Ecto neural progenitor cell (in vitro differentiated cells): Measurements from ENCODE around the gene TINAG.
"Not testable (repeated sequence)": the region's sequence is repeated elsewhere in the genome, so short reads cannot be mapped to it uniquely, and the experiment has no call there.

Experiments used
- DNase-seq: peaks from one replicate; pipeline ENCODE4 v3.0.0-alpha.2; 2018; ENCODE audit warnings: low spot score

Gene TINAG

GRCh38 chr6:54307439-54307910 lies 766 bp upstream of the TINAG start:
- DNase-seq = no peak

GRCh38 chr6:54308986-54309315 lies 710 bp downstream of the TINAG start:
- DNase-seq = no peak

GRCh38 chr6:54310377-54311152 lies 2.3 kb downstream of the TINAG start:
- no peak for DNase-seq

- DNase-seq = no peak
Observed at GRCh38 chr6:54315656-54316055, 7.4 kb downstream of the TINAG start.

- no peak for DNase-seq
Observed at GRCh38 chr6:54320871-54321270, 12.6 kb downstream of the TINAG start.

GRCh38 chr6:54327631-54328030 lies 19.4 kb downstream of the TINAG start:
- no peak for DNase-seq

- DNase-seq = not testable (repeated sequence)
Observed at GRCh38 chr6:54331571-54331970, 23.3 kb downstream of the TINAG start.

GRCh38 chr6:54335871-54336270 lies 27.6 kb downstream of the TINAG start:
- DNase-seq = no peak

GRCh38 chr6:54353975-54354374 lies 45.7 kb downstream of the TINAG start:
- no peak for DNase-seq

GRCh38 chr6:54354608-54355007 lies 46.4 kb downstream of the TINAG start:
- no peak for DNase-seq

- DNase-seq = no peak
Observed at GRCh38 chr6:54357141-54357540, 48.9 kb downstream of the TINAG start.

- DNase-seq = no peak
Observed at GRCh38 chr6:54361188-54361587, 52.9 kb downstream of the TINAG start.

GRCh38 chr6:54361734-54362133 lies 53.5 kb downstream of the TINAG start:
- no peak for DNase-seq

- DNase-seq = no peak
Observed at GRCh38 chr6:54366667-54367327, 58.6 kb downstream of the TINAG start.

GRCh38 chr6:54377776-54378175 lies 69.5 kb downstream of the TINAG start:
- DNase-seq = no peak

- no peak for DNase-seq
Observed at GRCh38 chr6:54386295-54386694, 78.1 kb downstream of the TINAG start.

- no peak for DNase-seq
Observed at GRCh38 chr6:54390362-54390761, 82.1 kb downstream of the TINAG start.

- DNase-seq = no peak
Observed at GRCh38 chr6:54391577-54391976, 83.3 kb downstream of the TINAG start.

- no peak for DNase-seq
Observed at GRCh38 chr6:54403096-54403495, 94.9 kb downstream of the TINAG start.

- no peak for DNase-seq
Observed at GRCh38 chr6:54404791-54405190, 96.5 kb downstream of the TINAG start.

GRCh38 chr6:54411767-54412166 lies 103.5 kb downstream of the TINAG start:
- DNase-seq = no peak

GRCh38 chr6:54415517-54415916 lies 107.3 kb downstream of the TINAG start:
- no peak for DNase-seq

GRCh38 chr6:54419885-54420284 lies 111.6 kb downstream of the TINAG start:
- no peak for DNase-seq

- no peak for DNase-seq
Observed at GRCh38 chr6:54426995-54427394, 118.8 kb downstream of the TINAG start.
